Prostate gland (tissue), 2 donors: ENCODE measurements around the gene WDFY4.

ENCODE experiments used
- POLR2AphosphoS5 ChIP-seq: sonication (generic); formaldehyde crosslinking; IDR thresholded peaks from one replicate; pipeline ENCODE4 v1.6.1; 2017; ENCODE audit warnings: antibody characterized with exemption
- TF ChIP-seq, protein P1 (sequence below), 4 experiments: fragments of 200-600 bp in 2 of 4; fragments of 450-650 bp in 2 of 4; sonication (generic) in 2 of 4; IDR thresholded peaks; 1 replicate in 3 of 4; 2 replicates in 1 of 4; pipeline ENCODE4 v1.5.1; 2016 to 2019; ENCODE audit warnings: antibody characterized with exemption in 4 of 4, mild to moderate bottlenecking in 2 of 4, moderate library complexity in 2 of 4

DNA sequence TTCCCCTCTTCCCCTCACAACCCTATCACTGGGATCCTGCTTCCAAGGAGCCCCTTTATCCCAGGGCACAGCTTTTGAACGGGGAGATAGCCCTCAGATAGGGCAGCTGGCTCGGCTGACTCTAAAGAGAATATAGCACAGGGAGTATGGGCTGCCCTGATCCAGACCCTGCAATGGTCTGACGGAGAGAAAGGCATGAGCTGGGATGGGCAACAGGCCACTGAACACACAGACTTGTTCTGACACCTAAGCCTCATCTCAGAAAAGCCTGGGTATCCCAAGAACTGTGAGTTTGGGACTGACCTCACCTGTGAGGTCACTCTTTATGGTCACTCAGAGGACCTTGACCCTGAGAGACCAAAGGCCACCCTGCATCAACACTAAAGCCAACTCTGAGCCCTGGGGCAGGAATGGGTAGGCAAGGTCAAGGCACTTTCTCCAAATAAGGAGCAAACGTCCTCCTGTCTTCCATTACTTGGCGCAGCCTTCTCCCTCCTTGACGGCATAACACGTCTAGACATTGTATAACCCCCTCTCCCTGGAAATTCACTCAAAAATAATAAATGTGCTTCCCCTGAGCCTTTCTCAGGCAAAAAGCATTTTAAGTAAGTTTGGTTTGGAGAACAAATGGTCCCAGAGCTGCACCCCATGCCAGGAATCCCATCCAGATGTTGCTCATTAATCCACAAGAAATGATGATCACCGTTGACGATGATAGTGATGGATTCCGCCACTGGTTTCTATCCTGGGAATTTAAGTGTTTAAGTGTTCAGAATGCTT is 263.2 kb downstream of the WDFY4 start:
- TF ChIP-seq, protein P1, sequence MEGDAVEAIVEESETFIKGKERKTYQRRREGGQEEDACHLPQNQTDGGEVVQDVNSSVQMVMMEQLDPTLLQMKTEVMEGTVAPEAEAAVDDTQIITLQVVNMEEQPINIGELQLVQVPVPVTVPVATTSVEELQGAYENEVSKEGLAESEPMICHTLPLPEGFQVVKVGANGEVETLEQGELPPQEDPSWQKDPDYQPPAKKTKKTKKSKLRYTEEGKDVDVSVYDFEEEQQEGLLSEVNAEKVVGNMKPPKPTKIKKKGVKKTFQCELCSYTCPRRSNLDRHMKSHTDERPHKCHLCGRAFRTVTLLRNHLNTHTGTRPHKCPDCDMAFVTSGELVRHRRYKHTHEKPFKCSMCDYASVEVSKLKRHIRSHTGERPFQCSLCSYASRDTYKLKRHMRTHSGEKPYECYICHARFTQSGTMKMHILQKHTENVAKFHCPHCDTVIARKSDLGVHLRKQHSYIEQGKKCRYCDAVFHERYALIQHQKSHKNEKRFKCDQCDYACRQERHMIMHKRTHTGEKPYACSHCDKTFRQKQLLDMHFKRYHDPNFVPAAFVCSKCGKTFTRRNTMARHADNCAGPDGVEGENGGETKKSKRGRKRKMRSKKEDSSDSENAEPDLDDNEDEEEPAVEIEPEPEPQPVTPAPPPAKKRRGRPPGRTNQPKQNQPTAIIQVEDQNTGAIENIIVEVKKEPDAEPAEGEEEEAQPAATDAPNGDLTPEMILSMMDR (IDR thresholded peaks at IDR 0.05) = no peak
- no peak for TF ChIP-seq POLR2AphosphoS5
